GM23338 (cell line): ENCODE measurements around the gene DSG1. TPM values are rescaled to one million over a fixed set of nuclear protein-coding genes. Genes with fewer than 3 reads are reported as not detected.

Experiments used
- CTCF ChIP-seq, 2 experiments: fragments of 200-600 bp in 1 of 2; sonication (generic) in 1 of 2; conservative IDR thresholded peaks; 2 replicates each; pipeline versions ENCODE4 v1.5.1 to v1.6.1; 2016 to 2017; ENCODE audit warnings: antibody characterized with exemption in 2 of 2, low read depth in 2 of 2, mild to moderate bottlenecking in 2 of 2, moderate library complexity in 1 of 2
- JUNB ChIP-seq: IDR thresholded peaks from one replicate; pipeline ENCODE4 v1.6.1; 2016; ENCODE audit warnings: antibody characterized with exemption; ENCODE audit not compliant: unreplicated experiment
- NANOG ChIP-seq: IDR thresholded peaks from 2 replicates; pipeline ENCODE4 v1.6.1; 2016; ENCODE audit warnings: antibody characterized with exemption, borderline replicate concordance
- POLR2AphosphoS5 ChIP-seq: IDR thresholded peaks from 2 replicates; pipeline ENCODE4 v1.6.1; 2016; ENCODE audit warnings: antibody characterized with exemption, low read depth
- REST ChIP-seq: IDR thresholded peaks from one replicate; pipeline ENCODE4 v1.6.1; 2018; ENCODE audit warnings: antibody characterized with exemption; ENCODE audit not compliant: unreplicated experiment
- STAT1 ChIP-seq: IDR thresholded peaks from one replicate; pipeline ENCODE4 v1.6.1; 2016; ENCODE audit warnings: antibody characterized with exemption; ENCODE audit not compliant: unreplicated experiment
- ZNF462 ChIP-seq: fragments of 250-450 bp; sonication (Bioruptor Pico); IDR thresholded peaks from 2 replicates; pipeline ENCODE4 v1.5.0; 2020; ENCODE audit warnings: mild to moderate bottlenecking, moderate library complexity
- polyA plus RNA-seq: library from polyadenylated mRNA; unstranded; fragments of >200 nt; fragmentation: Nextera tagmentation; extraction: Ambion mirVana; gene quantifications from 2 replicates; pipeline ENCODE4 v1.2.1, GENCODE V29; 2016
- total RNA-seq: library from RNA; depleted of rRNA; stranded (reverse); fragments of >200 nt; shearing (Covaris generic); gene quantifications from 2 replicates; pipeline ENCODE4 v1.2.3, GENCODE V29; 2014

DSG1 gene
- total and polyA plus RNA-seq, 2 experiments from 2014 or later: not detected

DNA sequence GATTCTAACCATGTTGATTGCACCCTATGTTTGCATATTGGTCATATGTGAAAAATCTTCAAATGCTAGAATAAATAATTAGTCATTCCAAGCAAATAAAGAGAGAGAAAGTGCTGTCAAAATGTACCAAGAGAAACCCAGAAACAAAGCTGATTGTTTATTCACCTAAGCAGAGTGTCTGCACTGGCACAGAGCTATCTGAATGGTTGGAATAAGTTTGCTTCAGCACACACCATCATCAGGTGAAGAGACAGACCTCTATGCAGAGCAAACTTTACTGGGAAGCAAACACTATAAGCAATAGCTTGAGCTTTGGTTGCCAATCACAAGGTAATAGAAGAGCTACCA lies 84.0 kb downstream of the DSG1 start (continued):
- no peak for TF ChIP-seq ZNF462 (CRISPR knock-in tag)
- TF ChIP-seq JUNB: no peak
- no peak for TF ChIP-seq POLR2AphosphoS5
- no peak for TF ChIP-seq CTCF (conservative IDR thresholded peaks at IDR 0.05; ENCODE audit: low read depth in 2 of 2)
- TF ChIP-seq REST: no peak
- no peak for TF ChIP-seq STAT1
- TF ChIP-seq NANOG: no peak
